GM19351 (cell line): ENCODE data around the gene KIF1B.
"Not testable (repeated sequence)": the region's sequence is repeated elsewhere in the genome, so short reads cannot be mapped to it uniquely, and the experiment has no call there.

Experiments
- ATAC-seq: cut with Tn5 transposase; IDR thresholded peaks from one replicate; pipeline ENCODE4 v1.9.1; 2021; ENCODE audit warnings: mild to moderate bottlenecking, moderate library complexity; ENCODE audit not compliant: unreplicated experiment

KIF1B gene

DNA sequence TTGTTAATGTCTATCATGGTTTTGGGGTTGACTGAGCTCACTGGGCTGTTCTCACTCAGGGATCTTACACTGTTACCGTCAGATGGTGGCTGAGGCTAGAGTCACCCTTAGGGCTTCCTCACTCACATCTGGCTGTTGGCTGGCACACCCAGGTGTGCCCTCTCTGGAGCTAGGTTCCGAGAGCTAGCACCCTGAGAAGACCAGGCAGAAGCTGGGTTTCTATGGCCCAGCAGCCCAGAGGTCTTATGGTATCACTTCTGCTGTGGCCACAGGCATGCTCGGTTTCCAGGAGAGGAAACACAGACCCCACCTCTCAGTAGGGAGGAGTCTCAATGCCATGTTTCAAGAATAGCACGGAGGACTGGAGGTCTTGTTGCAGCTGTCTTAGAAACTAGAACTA is 20.7 kb upstream of the KIF1B start:
- ATAC-seq, result no peak

- no peak for ATAC-seq
Measured at GRCh38 chr1:10192263-10192662, 18.1 kb upstream of the KIF1B start.

- no peak for ATAC-seq
Measured at GRCh38 chr1:10193288-10193687, 17.1 kb upstream of the KIF1B start.

GRCh38 chr1:10195570-10195969 is 14.8 kb upstream of the KIF1B start:
- no peak for ATAC-seq

- ATAC-seq, result no peak
Measured at GRCh38 chr1:10196976-10197375, 13.4 kb upstream of the KIF1B start.

DNA sequence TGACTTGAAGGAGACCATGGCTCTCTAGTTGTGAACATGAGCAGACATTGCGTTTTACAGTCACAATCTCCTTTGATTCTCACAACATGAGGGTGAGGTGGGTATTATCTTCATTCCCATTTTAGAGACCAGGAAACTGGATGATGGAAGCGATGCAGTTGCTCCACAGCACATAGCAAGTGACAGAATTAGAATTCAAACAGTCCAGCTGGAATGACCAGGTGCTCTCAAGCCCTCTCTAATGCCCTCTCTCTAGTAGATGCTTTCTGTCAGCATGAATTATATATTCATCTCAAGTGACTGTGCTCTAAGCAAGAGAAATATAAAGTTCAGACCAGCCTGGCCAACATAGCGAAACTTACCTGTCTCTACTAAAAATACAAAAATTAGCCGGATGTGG is 9.8 kb upstream of the KIF1B start:
- ATAC-seq, result no peak

DNA sequence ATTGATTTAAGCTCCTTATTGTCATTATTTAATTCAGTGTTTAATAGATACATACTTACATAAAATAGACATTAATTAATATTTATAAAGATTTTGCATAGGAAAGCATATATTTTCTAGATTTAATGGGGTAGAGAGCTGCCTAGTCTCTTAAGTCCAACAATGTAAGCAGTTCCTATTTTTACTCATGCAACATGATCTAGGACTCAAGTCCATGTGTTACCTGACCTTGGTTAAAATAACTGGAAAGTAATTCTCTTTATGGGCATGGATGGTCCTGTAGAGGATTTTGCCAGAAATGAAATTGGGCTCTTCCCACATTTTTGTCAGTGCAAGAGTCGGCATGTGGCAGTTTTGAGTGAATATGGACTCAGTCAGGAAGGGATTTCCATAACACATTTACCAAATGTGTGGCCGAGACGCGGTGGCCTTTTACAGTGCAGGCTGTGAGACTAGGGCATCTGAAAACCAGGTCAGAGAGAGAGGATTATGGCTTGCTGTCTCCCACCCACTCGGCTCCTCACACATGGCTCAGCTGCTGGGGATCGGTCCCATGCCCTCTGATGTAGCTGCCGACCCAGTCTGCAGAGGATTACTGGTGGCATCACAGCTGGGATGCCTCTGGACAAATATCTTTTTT is 6.2 kb upstream of the KIF1B start:
- no peak for ATAC-seq

- ATAC-seq, result not testable (repeated sequence)
Measured at GRCh38 chr1:10205206-10205605, 5.2 kb upstream of the KIF1B start.

- no peak for ATAC-seq
Measured at GRCh38 chr1:10207810-10208209, 2.6 kb upstream of the KIF1B start.

DNA sequence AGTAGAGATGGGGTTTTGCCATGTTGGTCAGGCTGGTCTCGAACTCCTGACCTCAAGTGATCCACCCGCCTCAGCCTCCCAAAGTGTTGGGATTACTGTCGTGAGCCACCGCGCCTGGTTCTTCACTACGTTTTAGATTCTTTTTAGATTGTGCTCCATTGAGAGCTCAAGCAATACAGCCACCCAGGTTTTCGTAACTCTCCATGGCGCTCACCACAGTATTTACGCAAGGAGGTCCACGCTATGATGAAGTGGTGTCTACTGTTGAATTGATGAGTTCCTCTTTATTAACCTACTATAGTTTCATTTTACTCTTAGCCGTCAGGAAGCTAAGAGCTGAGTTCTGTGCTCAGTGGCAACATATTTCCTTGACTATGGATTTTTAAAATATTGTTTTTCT is 1.8 kb upstream of the KIF1B start:
- no peak for ATAC-seq

DNA sequence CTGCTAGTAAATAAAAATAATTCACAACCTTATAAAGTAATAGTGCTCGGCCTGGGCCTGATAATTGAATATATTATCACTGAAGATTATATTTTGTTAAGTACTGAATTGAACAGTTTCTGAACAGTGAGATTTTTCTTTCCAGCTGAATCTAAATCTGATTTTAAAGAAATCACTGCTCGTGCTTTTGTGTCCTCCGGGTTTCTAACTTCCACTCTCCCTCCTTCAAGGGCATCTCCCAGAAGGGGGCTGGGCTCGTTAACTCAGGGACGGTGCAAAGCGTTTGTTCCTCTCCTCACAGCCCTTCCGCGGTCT is 823 bp upstream of the KIF1B start:
- ATAC-seq, result no peak

DNA sequence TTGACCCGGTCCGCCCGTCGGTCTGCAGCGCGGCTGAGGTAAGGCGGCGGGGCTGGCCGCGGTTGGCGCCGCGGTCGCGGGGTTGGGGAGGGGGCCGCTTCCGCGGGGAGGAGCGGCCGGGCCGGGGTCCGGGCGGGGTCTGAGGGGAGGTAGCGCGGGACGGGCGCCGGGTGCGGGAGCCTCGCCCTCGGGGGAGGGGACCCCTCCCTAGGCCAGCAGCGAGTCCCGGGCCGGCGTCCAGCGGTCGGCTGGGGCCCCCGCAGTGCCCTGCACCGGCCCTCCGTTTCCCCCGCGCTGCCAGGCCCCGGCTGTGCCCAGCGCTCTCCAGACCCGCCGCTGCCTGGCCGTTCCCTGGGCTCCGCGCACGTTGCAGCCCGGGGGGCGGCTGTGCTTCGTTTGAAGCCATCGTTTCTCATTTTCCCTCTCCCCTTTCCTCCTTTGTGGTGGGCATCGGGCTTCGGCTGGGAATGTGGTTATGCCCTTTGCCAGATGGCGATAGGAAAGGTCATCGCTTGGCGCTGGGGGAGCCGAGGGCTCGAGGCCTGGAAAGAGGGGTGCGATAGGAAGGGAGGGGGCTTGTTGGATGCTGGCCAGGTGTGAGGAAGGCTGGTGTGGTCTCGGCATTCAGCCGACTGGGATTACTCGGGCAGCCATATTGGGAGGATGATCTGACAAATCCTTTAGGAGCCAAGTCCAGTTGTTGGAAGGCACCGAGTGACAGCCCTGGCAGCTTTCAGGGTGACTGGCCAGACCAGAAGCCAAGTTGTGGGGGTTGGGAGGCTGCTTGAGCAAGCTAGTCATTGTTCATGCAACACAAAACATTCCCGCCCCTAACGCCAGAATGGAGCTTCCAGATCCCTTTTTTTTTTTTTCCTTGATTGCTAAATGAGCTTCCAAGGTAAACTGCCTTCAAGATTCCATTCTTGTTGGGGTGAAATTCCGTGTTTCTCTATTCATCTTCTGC is 753 bp downstream of the KIF1B start:
- peak; percentile 7 for ATAC-seq

- ATAC-seq, result no peak
Measured at GRCh38 chr1:10211805-10212410, 1.5 kb downstream of the KIF1B start.

DNA sequence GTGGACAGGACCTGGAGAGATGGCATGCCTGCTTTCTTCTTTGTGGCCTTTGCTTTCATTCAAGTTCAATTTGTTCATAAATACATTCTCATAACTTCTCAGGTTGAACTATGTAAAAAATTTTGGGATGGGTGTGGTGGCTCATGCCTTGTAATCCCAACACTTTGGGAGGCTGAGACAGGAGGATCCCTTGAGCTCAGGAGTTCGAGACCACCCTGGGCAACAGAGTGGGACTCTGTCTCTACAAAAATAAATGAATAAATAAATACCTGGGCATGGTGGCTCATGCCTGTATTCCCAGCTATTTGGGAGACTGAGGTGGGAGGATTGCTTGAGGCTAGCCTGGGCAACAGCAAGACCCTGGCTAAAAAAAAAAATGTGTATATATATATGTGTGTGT is 2.1 kb downstream of the KIF1B start:
- no peak for ATAC-seq

- no peak for ATAC-seq
Measured at GRCh38 chr1:10213186-10213705, 2.9 kb downstream of the KIF1B start.

DNA sequence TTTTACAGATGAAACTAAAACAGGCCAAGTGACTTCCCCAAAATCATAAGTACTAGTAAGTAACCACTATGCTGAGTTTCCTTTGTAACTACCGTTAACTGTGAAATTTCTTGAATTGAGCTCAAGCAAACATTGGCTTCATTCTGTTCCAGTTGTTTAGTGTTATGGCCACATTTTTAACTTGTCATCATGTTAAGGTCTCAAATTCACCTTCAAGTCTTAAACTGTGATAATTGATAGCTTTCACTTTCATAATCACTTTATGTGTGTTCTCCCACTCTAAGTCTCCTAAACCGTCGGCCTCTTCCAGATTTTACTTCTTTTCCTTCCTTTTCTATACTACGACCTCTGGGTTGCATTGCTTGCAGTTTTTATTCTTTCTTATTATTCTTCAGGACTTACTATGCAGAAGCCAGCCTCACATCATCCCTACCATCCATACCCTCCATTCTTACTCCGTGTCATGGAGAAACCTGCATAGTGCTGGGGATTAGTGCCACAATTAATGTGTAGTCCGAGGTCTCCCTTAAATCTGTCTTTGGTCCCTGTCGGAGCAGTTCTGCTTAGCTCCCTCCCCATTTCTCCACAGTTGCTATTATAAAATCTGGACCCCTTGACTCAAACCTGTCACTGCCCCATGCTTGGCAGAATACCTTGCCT is 5.8 kb downstream of the KIF1B start:
- ATAC-seq, result no peak

DNA sequence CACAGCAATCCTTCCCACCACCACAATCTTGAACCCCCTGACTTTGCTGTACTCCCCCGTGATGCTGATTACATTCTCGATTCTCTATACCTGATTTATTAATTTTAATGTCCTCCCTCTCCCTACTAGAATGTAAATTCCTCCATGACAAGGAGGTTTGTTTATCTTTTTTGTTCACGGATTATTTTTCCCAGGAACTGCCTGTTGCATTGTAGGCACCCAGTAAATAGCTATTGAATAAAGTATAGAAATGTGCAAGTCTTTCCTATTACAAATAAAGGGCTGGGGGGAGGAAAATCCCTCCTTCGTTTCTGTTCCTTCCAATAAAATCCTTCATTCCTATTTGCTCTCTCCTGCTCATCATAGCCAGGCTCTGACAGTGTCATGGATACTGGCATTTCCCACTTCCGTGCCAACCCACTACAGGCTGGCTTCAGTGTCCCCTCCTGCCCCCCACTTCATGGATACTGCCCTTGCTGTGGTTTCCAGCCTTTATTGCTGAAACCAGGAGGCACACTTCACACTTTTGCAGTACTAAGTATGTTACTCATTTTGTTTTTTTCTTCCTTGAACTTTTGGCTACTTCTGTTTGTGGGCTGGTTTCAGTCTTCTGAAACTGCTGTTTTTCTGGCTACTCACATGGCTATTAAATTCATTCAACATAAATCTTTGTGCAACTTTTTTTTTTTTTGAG is 7.5 kb downstream of the KIF1B start:
- no peak for ATAC-seq

GRCh38 chr1:10220200-10220599 is 9.8 kb downstream of the KIF1B start:
- ATAC-seq, result no peak

- not testable (repeated sequence) for ATAC-seq
Measured at GRCh38 chr1:10220657-10221056, 10.3 kb downstream of the KIF1B start.

DNA sequence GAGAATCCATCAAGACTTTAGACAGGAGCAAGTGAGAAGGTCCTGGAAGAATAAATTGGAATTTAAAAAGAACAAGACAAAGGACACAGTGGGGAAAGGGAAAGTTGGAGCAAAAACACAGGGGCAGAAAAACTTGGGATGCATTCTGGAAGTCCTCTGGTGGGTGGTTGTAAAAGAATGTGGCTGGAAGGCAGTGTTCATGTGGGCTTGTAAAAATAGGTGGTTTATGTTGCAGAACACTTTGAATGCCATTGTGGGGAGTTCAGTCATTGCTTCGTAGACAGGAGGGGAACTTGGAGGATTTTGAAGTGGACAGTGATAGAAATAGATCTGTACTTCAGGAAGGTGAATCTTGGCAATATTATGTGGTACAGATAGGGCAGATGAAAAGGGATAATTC is 15.2 kb downstream of the KIF1B start:
- ATAC-seq, result no peak

- ATAC-seq, result no peak
Measured at GRCh38 chr1:10228528-10228927, 18.2 kb downstream of the KIF1B start.
